HG03354 (cell line): ENCODE results near the gene KRTAP20-2.

Experiments
- ATAC-seq: cut with Tn5 transposase; IDR thresholded peaks from one replicate; pipeline ENCODE4 v1.9.1; 2021; ENCODE audit warnings: mild to moderate bottlenecking; ENCODE audit not compliant: unreplicated experiment, poor library complexity, severe bottlenecking

Gene KRTAP20-2

GRCh38 chr21:30672985-30673650 lies 38.1 kb downstream of the KRTAP20-2 start:
- ATAC-seq: no peak

GRCh38 chr21:30674312-30674711 lies 39.3 kb downstream of the KRTAP20-2 start:
- ATAC-seq: no peak

- ATAC-seq: no peak
Observed at GRCh38 chr21:30676737-30677136, 41.7 kb downstream of the KRTAP20-2 start.

GRCh38 chr21:30680586-30680985 lies 45.6 kb downstream of the KRTAP20-2 start:
- no peak for ATAC-seq

GRCh38 chr21:30684506-30684905 lies 49.5 kb downstream of the KRTAP20-2 start:
- no peak for ATAC-seq
